Left lung (tissue), 10 donors: ENCODE data around the gene GOT2. TPM values are rescaled to one million over a fixed set of nuclear protein-coding genes. Genes with fewer than 3 reads are reported as not detected.

ENCODE experiments used
- ATAC-seq: fragments of 200-7000 bp; cut with Tn5 transposase; one replicate; pipeline ENCODE4 v1.9.1; 2020; ENCODE audit warnings: moderate library complexity
- DNase-seq, 4 donors: peaks; one replicate each; pipeline ENCODE4 v3.0.0-alpha.2; 2013 to 2020
- H3K27ac ChIP-seq, 2 donors: fragments of 200-600 bp; sonication (generic) in 1 of 2; one replicate each; pipeline versions ENCODE4 v1.5.0 to v1.8.0; 2020 to 2021
- H3K27me3 ChIP-seq, 2 donors: fragments of 200-600 bp; sonication (generic) in 1 of 2; one replicate each; pipeline versions ENCODE4 v1.5.0 to v1.8.0; 2020 to 2021
- H3K36me3 ChIP-seq, 2 donors: fragments of 200-600 bp; sonication (generic) in 1 of 2; one replicate each; pipeline versions ENCODE4 v1.5.0 to v1.8.0; 2020 to 2021
- H3K4me1 ChIP-seq, 2 donors: fragments of 200-600 bp; one replicate each; pipeline ENCODE4 v1.8.0; 2021
- H3K4me3 ChIP-seq, 2 donors: fragments of 200-600 bp; sonication (generic) in 1 of 2; one replicate each; pipeline versions ENCODE4 v1.5.0 to v1.8.0; 2020 to 2021; ENCODE audit warnings: mild to moderate bottlenecking in 1 of 2
- H3K9me3 ChIP-seq, 2 donors: fragments of 200-600 bp; sonication (generic) in 1 of 2; one replicate each; pipeline versions ENCODE4 v1.5.0 to v1.8.0; 2020 to 2021
- CTCF ChIP-seq, 2 donors: fragments of 200-600 bp; sonication (generic) in 1 of 2; IDR thresholded peaks; one replicate each; pipeline versions ENCODE4 v1.5.0 to v1.8.0; 2021; ENCODE audit warnings: antibody characterized with exemption in 2 of 2
- intact Hi-C, 2 donors: fragments of 100-400 bp; cut with DNase I; formaldehyde crosslinking; loops; one replicate each; pipeline versions ENCODE4 v1.11.2 to v1.14.2; 2022
- polyA plus RNA-seq, 6 donors: library from polyadenylated mRNA; unstranded; fragments of 120-200 nt; gene quantifications; one replicate each; pipeline ENCODE4 v1.2.1, GENCODE V29; 2013; ENCODE audit not compliant: insufficient read length in 6 of 6
- total RNA-seq, 2 donors: library from RNA; stranded (reverse); fragmentation: NEBNext Ultra II Directional; extraction: Animal tissue kit (Norgen Biotek cat#: 25700); gene quantifications; one replicate each; pipeline ENCODE4 v1.2.1, GENCODE V29; 2021
- donor health status: DM: no; HTN: yes; CAD: no.
- donor health status: DM: no; HTN: no; CAD: no.

GOT2 gene
- total and polyA plus RNA-seq, 8 donors = 51.9 to 70.5 (median 56.6) TPM

GRCh38 chr16:58767581-58767980 lies 33.5 kb upstream of the GOT2 start:
- ATAC-seq (no peak), DNase-seq (no peak)
- Histone ChIP-seq H3K4me1 (no peaks in the 10 kb centered on the region), H3K4me3 (no peak overlapping the region), H3K27ac (no peak overlapping the region), H3K36me3 (no peaks in the 10 kb centered on the region), H3K27me3 (no peaks in the 10 kb centered on the region), H3K9me3 (no peaks in the 10 kb centered on the region)
- no peak for TF ChIP-seq CTCF (IDR thresholded peaks at IDR 0.05)
- intact Hi-C loops = no loop called here

GRCh38 chr16:58756650-58757332 lies 22.7 kb upstream of the GOT2 start:
- intact Hi-C loops = no loop called here

GRCh38 chr16:58755989-58756649 lies 22.0 kb upstream of the GOT2 start:
- no peak overlapping the region for H3K4me3 ChIP-seq
- ATAC-seq (peak; percentile 90), DNase-seq (peak in 3 of 4 donors; percentile 36 to 74 (median 47))
- H3K27ac ChIP-seq = no peak overlapping the region
- peaks cover 0 to 8% of the 10 kb centered on the region in 2 donors for H3K27me3 ChIP-seq
- intact Hi-C loops = no loop called here
- no peaks in the 10 kb centered on the region for H3K36me3 ChIP-seq
- peak; percentile 24 to 44 for TF ChIP-seq CTCF (IDR thresholded peaks at IDR 0.05)
- H3K9me3 ChIP-seq = no peaks in the 10 kb centered on the region
- H3K4me1 ChIP-seq = peaks cover 0 to 6% of the 10 kb centered on the region in 2 donors

More at GRCh38 chr16:58756650-58757332, 22.7 kb upstream of the GOT2 start:
- no peak for ATAC-seq
- no peaks in the 10 kb centered on the region for H3K9me3 ChIP-seq
- no peak overlapping the region for H3K4me3 ChIP-seq
- no peak for TF ChIP-seq CTCF (IDR thresholded peaks at IDR 0.05)
- peaks cover 0 to 8% of the 10 kb centered on the region in 2 donors for H3K27me3 ChIP-seq
- peaks cover 0 to 6% of the 10 kb centered on the region in 2 donors for H3K4me1 ChIP-seq
- H3K36me3 ChIP-seq = no peaks in the 10 kb centered on the region
- DNase-seq = no peak
- no peak overlapping the region for H3K27ac ChIP-seq

- intact Hi-C loops = no loop called here
- no peak for DNase-seq
- TF ChIP-seq CTCF (IDR thresholded peaks at IDR 0.05) = no peak
- Histone ChIP-seq H3K9me3 (peaks cover 0 to under 1% of the 10 kb centered on the region in 2 donors), H3K4me3 (no peak overlapping the region), H3K27me3 (peaks cover 0 to 8% of the 10 kb centered on the region in 2 donors), H3K36me3 (no peaks in the 10 kb centered on the region), H3K27ac (no peak overlapping the region), H3K4me1 (peaks cover 0 to 6% of the 10 kb centered on the region in 2 donors)
- no peak for ATAC-seq
These were observed 19.6 kb upstream of the GOT2 start for GRCh38 chr16:58753711-58754134.

- DNase-seq = no peak
- intact Hi-C loops = no loop called here
- H3K27me3 ChIP-seq = no peaks in the 10 kb centered on the region
- no peak overlapping the region for H3K4me3 ChIP-seq
- no peak overlapping the region for H3K27ac ChIP-seq
- peaks cover 0 to 3% of the 10 kb centered on the region in 2 donors for H3K9me3 ChIP-seq
- H3K4me1 ChIP-seq = no peaks in the 10 kb centered on the region
- no peak for TF ChIP-seq CTCF (IDR thresholded peaks at IDR 0.05)
- H3K36me3 ChIP-seq = no peaks in the 10 kb centered on the region
- no peak for ATAC-seq
These were observed 10.4 kb upstream of the GOT2 start for GRCh38 chr16:58744497-58744896.
